HCT116 (cell line): ENCODE data around the gene KIF26A. TPM values are rescaled to one million over a fixed set of nuclear protein-coding genes. Genes with fewer than 3 reads are reported as not detected.

Experiments used
- ATAC-seq: fragments of 200-7000 bp; cut with Tn5 transposase; 2 replicates; pipeline ENCODE4 v1.9.1; 2020; ENCODE audit warnings: mild to moderate bottlenecking, moderate library complexity
- BruUV-seq: library from RNA; stranded (reverse); fragments of 400-500 nt; replicated peaks from 2 replicates; lab custom pipeline; 2021; lab: Mats Ljungman, UMichigan
- CTCF ChIA-PET: fragments of 300-600 bp; sonication (Branson Sonifier 250); formaldehyde crosslinking; loops from one replicate; lab custom pipeline; 2021; ENCODE audit warnings: antibody characterized with exemption; lab: Charles Lee
- POLR2A ChIA-PET: fragments of 300-600, 350-600 bp; sonication (Branson Sonifier 250); formaldehyde crosslinking; loops from one replicate; lab custom pipeline; 2021; ENCODE audit warnings: antibody characterized with exemption; lab: Charles Lee
- RAD21 ChIA-PET, 2 experiments: fragments of 300-600 bp; sonication (Branson Sonifier 250); formaldehyde crosslinking; loops; one replicate each; lab custom pipeline; 2023; ENCODE audit warnings: low total read pairs in 2 of 2; ENCODE audit not compliant: uncharacterized antibody in 2 of 2, unreplicated experiment in 2 of 2, low non-redundant PET in 1 of 2; lab: Charles Lee
- DNase-seq: peaks from one replicate; pipeline ENCODE4 v3.0.0-alpha.2; 2010; ENCODE audit warnings: low read depth, low spot score
- H2AFZ ChIP-seq: fragments of 200-600 bp; shearing (Covaris generic), sonication (generic); 2 replicates; pipeline ENCODE4 v1.6.1; 2017; ENCODE audit warnings: low read depth, mixed run types, mixed read lengths, antibody characterized with exemption, low read length; ENCODE audit not compliant: poor library complexity, severe bottlenecking
- H3K27ac ChIP-seq: 2 replicates; pipeline ENCODE4 v1.5.1; 2012; ENCODE audit warnings: low read depth, low read length
- H3K27me3 ChIP-seq: fragments of 200-600 bp; sonication (generic); 2 replicates; pipeline ENCODE4 v1.6.1; 2016; ENCODE audit warnings: mixed run types, low read length, mixed read lengths; ENCODE audit not compliant: insufficient read depth
- H3K36me3 ChIP-seq, 2 experiments: fragments of 200-500 bp in 1 of 2; fragments of 200-600 bp in 1 of 2; sonication (Bioruptor generic) in 1 of 2; sonication (generic) in 1 of 2; 2 replicates each; pipeline versions ENCODE4 v1.5.1 to v1.6.1; 2014 to 2016; ENCODE audit warnings: low read length in 2 of 2, inconsistent platforms in 1 of 2, mixed read lengths in 1 of 2, mixed run types in 1 of 2; ENCODE audit not compliant: insufficient read depth in 2 of 2, control insufficient read depth in 1 of 2
- H3K4me1 ChIP-seq, 2 experiments: fragments of 200-600 bp in 1 of 2; sonication (generic) in 1 of 2; 2 replicates each; pipeline versions ENCODE4 v1.5.1 to v1.6.1; 2012 to 2017; ENCODE audit warnings: low read length in 2 of 2, inconsistent platforms in 1 of 2, mild to moderate bottlenecking in 1 of 2, mixed read lengths in 1 of 2, mixed run types in 1 of 2, moderate library complexity in 1 of 2; ENCODE audit not compliant: insufficient read depth in 2 of 2, control insufficient read depth in 1 of 2
- H3K4me2 ChIP-seq: fragments of 200-600 bp; sonication (generic); 2 replicates; pipeline ENCODE4 v1.6.1; 2017; ENCODE audit warnings: mixed run types, low read length, mixed read lengths
- H3K4me3 ChIP-seq, 2 experiments: fragments of 200-600 bp in 1 of 2; sonication (generic) in 1 of 2; replicated peaks in 1 of 2; 2 replicates each; pipeline ENCODE4 v1.5.1; 2011 to 2016; ENCODE audit warnings: low read length in 2 of 2, control low read depth in 1 of 2, low read depth in 1 of 2, mild to moderate bottlenecking in 1 of 2, mixed read lengths in 1 of 2, mixed run types in 1 of 2
- H3K79me2 ChIP-seq: fragments of 200-600 bp; sonication (generic); 2 replicates; pipeline ENCODE4 v1.6.1; 2017; ENCODE audit warnings: mild to moderate bottlenecking, mixed run types, low read length, moderate library complexity, mixed read lengths; ENCODE audit not compliant: insufficient read depth
- H3K9ac ChIP-seq: fragments of 200-600 bp; sonication (generic); 2 replicates; pipeline ENCODE4 v1.6.1; 2016; ENCODE audit warnings: low read length, mixed read lengths
- H3K9me2 ChIP-seq: fragments of 200-600 bp; sonication (generic), shearing (Covaris generic); 2 replicates; pipeline ENCODE4 v1.6.1; 2017; ENCODE audit warnings: mixed run types, mild to moderate bottlenecking, moderate library complexity; ENCODE audit not compliant: insufficient read depth
- H3K9me3 ChIP-seq, 2 experiments: fragments of 200-500 bp in 1 of 2; fragments of 200-600 bp in 1 of 2; sonication (Bioruptor generic) in 1 of 2; sonication (generic) in 1 of 2; 2 replicates each; pipeline ENCODE4 v1.6.1; 2014 to 2017; ENCODE audit warnings: low read length in 2 of 2, mixed read lengths in 2 of 2, inconsistent platforms in 1 of 2, low read depth in 1 of 2, mild to moderate bottlenecking in 1 of 2, mixed run types in 1 of 2, moderate library complexity in 1 of 2; ENCODE audit not compliant: control insufficient read depth in 1 of 2, insufficient read depth in 1 of 2
- H4K20me1 ChIP-seq: fragments of 200-600 bp; sonication (generic), shearing (Covaris generic); 2 replicates; pipeline ENCODE4 v1.6.1; 2017; ENCODE audit warnings: mixed run types, mild to moderate bottlenecking, moderate library complexity; ENCODE audit not compliant: insufficient read depth
- CBX3 ChIP-seq: IDR thresholded peaks from 2 replicates; pipeline ENCODE4 v1.6.1; 2012; ENCODE audit warnings: low read depth
- CEBPB ChIP-seq: IDR thresholded peaks from 2 replicates; pipeline ENCODE4 v1.6.1; 2012; ENCODE audit warnings: low read depth
- CTCF ChIP-seq, 3 experiments: fragments of 200-600 bp in 1 of 3; sonication (generic) in 1 of 3; IDR thresholded peaks in 2 of 3; conservative IDR thresholded peaks in 1 of 3; 2 replicates each; pipeline ENCODE4 v1.5.1; 2012 to 2017; ENCODE audit warnings: low read depth in 2 of 3, low read length in 2 of 3, antibody characterized with exemption in 1 of 3, borderline replicate concordance in 1 of 3, control low read depth in 1 of 3, mild to moderate bottlenecking in 1 of 3, mixed read lengths in 1 of 3, mixed run types in 1 of 3, moderate library complexity in 1 of 3; ENCODE audit not compliant: insufficient read depth in 1 of 3
- ELF1 ChIP-seq: IDR thresholded peaks from 2 replicates; pipeline ENCODE4 v1.6.1; 2012; ENCODE audit warnings: low read depth, borderline replicate concordance
- EZH2 ChIP-seq: fragments of 200-600 bp; sonication (generic); IDR thresholded peaks from 2 replicates; pipeline ENCODE4 v1.6.1; 2017; ENCODE audit warnings: antibody characterized with exemption, mixed run types
- FOSL1 ChIP-seq: IDR thresholded peaks from 2 replicates; pipeline ENCODE4 v1.6.1; 2012; ENCODE audit warnings: low read depth
- JUND ChIP-seq: IDR thresholded peaks from 2 replicates; pipeline ENCODE4 v1.6.1; 2012
- POLR2A ChIP-seq: IDR thresholded peaks from 2 replicates; pipeline ENCODE4 v1.7.0; 2011; ENCODE audit warnings: borderline replicate concordance; ENCODE audit not compliant: insufficient read depth, insufficient read length; ENCODE audit errors: extremely low read depth
- POLR2AphosphoS5 ChIP-seq: IDR thresholded peaks from 2 replicates; pipeline ENCODE4 v1.6.1; 2011; ENCODE audit warnings: mild to moderate bottlenecking, low read depth, low read length, moderate library complexity
- REST ChIP-seq: IDR thresholded peaks from 2 replicates; pipeline ENCODE4 v1.6.1; 2012; ENCODE audit warnings: low read depth
- SIN3A ChIP-seq: IDR thresholded peaks from 2 replicates; pipeline ENCODE4 v1.6.1; 2012; ENCODE audit warnings: low read depth
- SP1 ChIP-seq: IDR thresholded peaks from 2 replicates; pipeline ENCODE4 v1.6.1; 2012; ENCODE audit warnings: low read depth
- SRF ChIP-seq: IDR thresholded peaks from 2 replicates; pipeline ENCODE4 v1.6.1; 2012; ENCODE audit warnings: low read depth
- TCF7L2 ChIP-seq: IDR thresholded peaks from 2 replicates; pipeline ENCODE4 v1.7.0; 2011; ENCODE audit warnings: borderline replicate concordance, inconsistent platforms; ENCODE audit not compliant: insufficient read depth, insufficient read length; ENCODE audit errors: extremely low read depth
- YY1 ChIP-seq: IDR thresholded peaks from 2 replicates; pipeline ENCODE4 v1.6.1; 2011; ENCODE audit warnings: low read length, low read depth, moderate library complexity, mild to moderate bottlenecking; ENCODE audit not compliant: insufficient replicate concordance; ENCODE audit errors: extremely low read depth
- ZBTB33 ChIP-seq: IDR thresholded peaks from 2 replicates; pipeline ENCODE4 v1.6.1; 2011; ENCODE audit warnings: mild to moderate bottlenecking, low read length, moderate library complexity; ENCODE audit not compliant: insufficient replicate concordance; ENCODE audit errors: extremely low read depth
- ZFX ChIP-seq: fragments of 450-650 bp; IDR thresholded peaks from 2 replicates; pipeline ENCODE4 v1.6.1; 2017
- ZNF274 ChIP-seq: fragments of 200-500 bp; sonication (Bioruptor generic); IDR thresholded peaks from 2 replicates; pipeline ENCODE4 v1.6.1; 2014; ENCODE audit warnings: mild to moderate bottlenecking, low read depth, low read length, inconsistent platforms
- intact Hi-C: fragments of 100-400 bp; cut with micrococcal nuclease; formaldehyde crosslinking; loops from 2 replicates; pipeline ENCODE4 v1.10.0; 2022
- total RNA-seq: library from RNA; stranded (reverse); gene quantifications from one replicate; pipeline ENCODE4 v1.2.1, GENCODE V29; 2021; ENCODE audit not compliant: unreplicated experiment
- TF ChIP-seq, protein P1 (sequence below): IDR thresholded peaks from 2 replicates; pipeline ENCODE4 v1.6.1; 2012

KIF26A gene
- total RNA-seq, 1 experiment from 2014 or later, result 10.2 TPM

DNA sequence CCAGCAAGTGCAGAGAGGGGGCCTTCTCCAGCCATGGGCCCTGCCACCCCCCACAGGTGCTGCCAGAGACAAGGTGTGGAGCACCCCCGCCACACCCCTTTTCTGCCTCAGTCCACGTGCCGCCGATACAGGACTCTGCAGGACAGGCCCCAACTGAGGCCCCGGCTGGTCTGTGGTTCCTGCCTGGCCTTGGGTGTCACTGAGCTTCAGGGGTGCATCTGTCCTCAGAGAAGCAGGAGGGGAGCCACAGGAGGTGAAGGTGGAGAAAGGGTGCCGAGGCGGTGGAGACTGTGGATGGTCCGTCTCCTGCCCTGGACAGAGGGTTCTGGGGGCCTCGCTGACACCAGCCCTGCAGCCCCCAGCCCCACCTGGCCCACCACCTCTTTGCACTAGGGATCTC lies 63.1 kb downstream of the KIF26A start:
- Histone ChIP-seq H3K4me3 (no peak overlapping the region), H3K4me2 (no peak overlapping the region), H3K27ac (no peak overlapping the region), H3K9me2 (no peaks in the 10 kb centered on the region), H3K36me3 (no peaks in the 10 kb centered on the region), H3K9me3 (no peaks in the 10 kb centered on the region), H3K79me2 (no peaks in the 10 kb centered on the region), H3K9ac (no peak overlapping the region), H4K20me1 (no peaks in the 10 kb centered on the region), H3K4me1 (no peaks in the 10 kb centered on the region)
- ATAC-seq (no peak), DNase-seq (no peak)
- CTCF ChIA-PET, result no interaction called here
- TF ChIP-seq EZH2 (no peak), JUND (no peak), CBX3 (no peak), CEBPB (no peak), CTCF (IDR thresholded peaks at IDR 0.05 in 2 of 3, conservative IDR thresholded peaks at IDR 0.05 in 1 of 3; ENCODE audit: borderline replicate concordance in 1 of 3, insufficient read depth in 1 of 3, low read depth in 2 of 3, low read length in 2 of 3) (no peak), SIN3A (no peak), ELF1 (no peak), POLR2A (no peak), TCF7L2 (no peak), ZFX (no peak), POLR2AphosphoS5 (no peak), FOSL1 (no peak), ZBTB33 (no peak), SRF (no peak), YY1 (no peak), SP1 (no peak), ZNF274 (no peak), REST (no peak)
- TF ChIP-seq, protein P1, sequence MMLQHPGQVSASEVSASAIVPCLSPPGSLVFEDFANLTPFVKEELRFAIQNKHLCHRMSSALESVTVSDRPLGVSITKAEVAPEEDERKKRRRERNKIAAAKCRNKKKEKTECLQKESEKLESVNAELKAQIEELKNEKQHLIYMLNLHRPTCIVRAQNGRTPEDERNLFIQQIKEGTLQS, result no peak
- TF ChIP-seq, all 23 proteins: peak for 0
- BruUV-seq, result no TSS peak
- peaks cover 3% of the 10 kb centered on the region; the same call in 1 of the 2 replicates for H3K27me3 ChIP-seq
- RAD21 ChIA-PET, result no interaction called here
- intact Hi-C loops, result no loop called here
- no peak overlapping the region for H2AFZ ChIP-seq
- POLR2A ChIA-PET, result no interaction called here
